K562 (cell line): ENCODE data around the gene BAMBI. TPM values are rescaled to one million over a fixed set of nuclear protein-coding genes. Genes with fewer than 3 reads are reported as not detected.
A peak's percentile ranks its signal among the peaks of the same experiment; 100 is the strongest.

ENCODE experiments used
- AFF4 ChIP-seq: sonication (generic); formaldehyde crosslinking; IDR thresholded peaks from 2 replicates; pipeline ENCODE4 v1.8.0; 2023; ENCODE audit warnings: mild to moderate bottlenecking, missing genetic modification reagents
- ASH1L ChIP-seq: fragments of 450-650 bp; IDR thresholded peaks from 2 replicates; pipeline ENCODE4 v1.6.1; 2018; ENCODE audit warnings: borderline replicate concordance, mild to moderate bottlenecking, low read depth; ENCODE audit not compliant: partially characterized antibody
- BCOR ChIP-seq: fragments of 450-650 bp; IDR thresholded peaks from 2 replicates; pipeline ENCODE4 v1.6.1; 2016
- CREB1 ChIP-seq, 2 experiments: sonication (generic) in 1 of 2; formaldehyde crosslinking in 1 of 2; IDR thresholded peaks; 2 replicates each; pipeline versions ENCODE4 v1.6.1 to v1.8.0; 2012 to 2022; ENCODE audit warnings: inconsistent platforms in 1 of 2, mild to moderate bottlenecking in 1 of 2, missing genetic modification reagents in 1 of 2, moderate library complexity in 1 of 2
- DMBX1 ChIP-seq: fragments of 250-450 bp; sonication (Bioruptor Pico); IDR thresholded peaks from 2 replicates; pipeline ENCODE4 v1.8.0; 2022; ENCODE audit warnings: inconsistent platforms, mild to moderate bottlenecking, moderate library complexity, borderline replicate concordance
- FOS ChIP-seq: IDR thresholded peaks from 3 replicates; pipeline ENCODE4 v1.6.1; 2011; ENCODE audit not compliant: insufficient read length; ENCODE audit errors: extremely low read depth
- FOXA3 ChIP-seq, 2 experiments: fragments of 450-650 bp in 1 of 2; sonication (generic) in 1 of 2; formaldehyde crosslinking; IDR thresholded peaks in 1 of 2; conservative IDR thresholded peaks in 1 of 2; 2 replicates each; pipeline versions ENCODE4 v1.4.0 to v1.8.0; 2020 to 2022; ENCODE audit warnings: mild to moderate bottlenecking in 2 of 2, missing genetic modification reagents in 1 of 2
- HDAC8 ChIP-seq: fragments of 450-650 bp; IDR thresholded peaks from 2 replicates; pipeline ENCODE4 v1.6.1; 2016; ENCODE audit warnings: mild to moderate bottlenecking, missing genetic modification characterization, moderate library complexity, missing compliant biosample characterization
- MYNN ChIP-seq, 2 experiments: sonication (generic); formaldehyde crosslinking in 1 of 2; IDR thresholded peaks; 2 replicates each; pipeline versions ENCODE4 v1.5.0 to v1.6.1; 2016 to 2020; ENCODE audit warnings: antibody characterized with exemption in 1 of 2, missing genetic modification reagents in 1 of 2
- PCBP1 ChIP-seq: fragments of 200-400 bp; formaldehyde crosslinking; IDR thresholded peaks from 2 replicates; pipeline ENCODE4 v1.6.1; 2018; ENCODE audit warnings: mild to moderate bottlenecking, low read depth, low read length; ENCODE audit not compliant: poor library complexity, severe bottlenecking
- PHB ChIP-seq: fragments of 250-450 bp; sonication (Bioruptor Pico); IDR thresholded peaks from 2 replicates; pipeline ENCODE4 v1.5.0; 2021
- PHF21A ChIP-seq: fragments of 450-650 bp; IDR thresholded peaks from 2 replicates; pipeline ENCODE4 v1.6.1; 2017; ENCODE audit warnings: low read depth, borderline replicate concordance
- PRDM10 ChIP-seq: fragments of 450-650 bp; IDR thresholded peaks from 2 replicates; pipeline ENCODE4 v1.6.1; 2018; ENCODE audit not compliant: partially characterized antibody
- PYGO2 ChIP-seq: fragments of 450-650 bp; IDR thresholded peaks from 2 replicates; pipeline ENCODE4 v1.6.1; 2016; ENCODE audit warnings: mild to moderate bottlenecking, missing genetic modification characterization, moderate library complexity, missing compliant biosample characterization
- RBM22 ChIP-seq: fragments of 200-400 bp; formaldehyde crosslinking; IDR thresholded peaks from 2 replicates; pipeline ENCODE4 v1.6.1; 2018; ENCODE audit warnings: low read length, low read depth; ENCODE audit not compliant: poor library complexity, severe bottlenecking
- YBX1 ChIP-seq: fragments of 450-650 bp; IDR thresholded peaks from 2 replicates; pipeline ENCODE4 v1.7.1; 2016; ENCODE audit warnings: mild to moderate bottlenecking
- ZBTB8A ChIP-seq: fragments of 450-650 bp; IDR thresholded peaks from 2 replicates; pipeline ENCODE4 v1.6.1; 2018; ENCODE audit warnings: mild to moderate bottlenecking, moderate library complexity; ENCODE audit not compliant: partially characterized antibody
- ZNF507 ChIP-seq: conservative IDR thresholded peaks from 2 replicates; pipeline ENCODE4 v1.6.1; 2017; ENCODE audit warnings: missing genetic modification characterization, missing compliant biosample characterization
- ZNF77 ChIP-seq: fragments of 250-450 bp; sonication (Bioruptor Pico); IDR thresholded peaks from 2 replicates; pipeline ENCODE4 v1.5.0; 2020
- polyA plus RNA-seq, 8 experiments: library from polyadenylated mRNA; depleted of rRNA in 4 of 8; stranded (reverse) in 5 of 8; unstranded in 3 of 8; fragments of >200 nt; fragmentation: Nextera tagmentation in 2 of 8; fragmentation: Illumina TruSeq in 1 of 8; extraction: Ambion mirVana in 2 of 8; extraction: Trizol in 1 of 8; gene quantifications; 2 replicates each; pipeline versions ENCODE4 v1.2.1 to v1.2.3, GENCODE V29; 2011 to 2014; ENCODE audit warnings: inconsistent platforms in 1 of 8, missing spikeins in 1 of 8
- total RNA-seq, 7 experiments: library from RNA; depleted of rRNA in 6 of 7; stranded (reverse); fragments of >200 nt in 6 of 7; fragmentation: Illumina TruSeq in 2 of 7; extraction: Trizol in 2 of 7; gene quantifications; 2 replicates each; pipeline versions ENCODE4 v1.2.1 to v1.2.3, GENCODE V29; 2011 to 2021; ENCODE audit warnings: low replicate concordance in 1 of 7

Gene BAMBI
- total and polyA plus RNA-seq, 9 of the 15 experiments (the other 6 are each of a cell fraction or from before 2014, with no cell fraction given): 2.0 to 21.8 (median 13.5) TPM

DNA sequence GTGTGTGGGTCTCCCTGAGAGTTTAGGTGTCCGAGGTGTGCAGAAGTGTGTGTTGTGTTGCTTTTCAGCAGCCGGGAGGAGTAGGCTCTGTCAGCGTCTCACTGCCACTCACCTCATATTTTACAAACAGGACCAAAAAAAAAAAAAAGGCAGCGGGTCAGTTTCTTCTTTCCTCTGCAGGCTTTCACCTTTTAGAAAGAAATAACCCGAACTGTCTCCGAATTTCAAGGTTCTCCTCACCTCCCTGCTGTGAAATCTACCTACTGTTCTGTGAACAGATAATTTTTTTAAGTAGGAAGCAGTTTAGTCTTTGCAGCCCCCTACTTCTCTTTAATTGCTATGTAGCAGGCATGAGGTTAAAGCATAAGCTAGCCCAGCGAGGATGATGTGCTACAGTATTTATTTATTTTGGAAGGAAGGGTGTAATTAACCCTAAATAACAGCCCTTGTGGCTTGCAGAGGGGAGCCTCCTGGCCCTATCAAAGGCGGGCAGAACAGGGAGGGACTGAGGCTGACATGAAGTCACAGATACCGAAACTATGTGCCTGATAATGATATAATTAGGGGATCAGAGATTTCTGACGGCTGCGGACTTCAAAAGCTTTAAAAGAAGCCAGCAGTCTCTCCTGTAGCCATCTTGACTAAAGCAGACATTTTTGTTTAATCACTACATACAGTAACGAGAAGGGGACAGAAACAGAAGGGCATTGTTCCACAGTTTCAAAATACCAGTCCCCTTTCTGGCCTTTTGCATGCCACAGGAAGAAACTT is 1.6 kb downstream of the BAMBI start (continued):
- TF ChIP-seq PHB (CRISPR knock-in tag): no peak
- peak; percentile 63; the same call in 1 of the 2 replicates for TF ChIP-seq BCOR
- TF ChIP-seq FOS: no peak
- TF ChIP-seq YBX1: no peak
- TF ChIP-seq CREB1 (IDR thresholded peaks at IDR 0.05): no peak
- no peak for TF ChIP-seq CREB1 (CRISPR knock-in tag; IDR thresholded peaks at IDR 0.05)
- peak; percentile 95 for TF ChIP-seq MYNN (IDR thresholded peaks at IDR 0.05)
- no peak for TF ChIP-seq MYNN (CRISPR knock-in tag; IDR thresholded peaks at IDR 0.05)
- no peak for TF ChIP-seq RBM22
- TF ChIP-seq PHF21A: no peak
- no peak for TF ChIP-seq PYGO2
- TF ChIP-seq FOXA3 (CRISPR knock-in tag; conservative IDR thresholded peaks at IDR 0.05 in 1 of 2, IDR thresholded peaks at IDR 0.05 in 1 of 2): 0 out of 4 replicates have a peak, but pooled peaks of 1 of the 2 experiments have one; percentile 6
- no peak for TF ChIP-seq ZNF507 (tag)
- TF ChIP-seq HDAC8 (tag): no peak
- TF ChIP-seq ZBTB8A: no peak
- no peak for TF ChIP-seq ASH1L
- TF ChIP-seq PCBP1: no peak
- TF ChIP-seq PRDM10: no peak
- no peak for TF ChIP-seq ZNF77 (CRISPR knock-in tag)
- no peak for TF ChIP-seq AFF4 (CRISPR knock-in tag)
- TF ChIP-seq DMBX1 (CRISPR knock-in tag): no peak
